ENCODE results near the gene KRT33A. TPM values are rescaled to one million over a fixed set of nuclear protein-coding genes. Genes with fewer than 3 reads are reported as not detected.

Gene KRT33A
- total RNA-seq, 1 experiment from 2014 or later: not detected

GRCh38 chr17:41392278-41392677, 41.6 kb upstream of the KRT33A start:
- no peak for TF ChIP-seq CTCF (conservative IDR thresholded peaks at IDR 0.05)
- H4K5ac ChIP-seq (ENCODE audit: insufficient read length, low read depth, low read length): no peak overlapping the region
- H3K27me3 ChIP-seq (ENCODE audit: insufficient read depth, low read length): no peaks in the 10 kb centered on the region
- no peaks in the 10 kb centered on the region for H3K79me2 ChIP-seq (ENCODE audit: insufficient read depth, low read length)
- H2AFZ ChIP-seq (ENCODE audit: low read length): no peak overlapping the region
- no peak overlapping the region for H3K4ac ChIP-seq (ENCODE audit: low read depth, low read length)
- no peaks in the 10 kb centered on the region for H3K9me3 ChIP-seq (ENCODE audit: control insufficient read depth, low read depth, low read length)
- no peaks in the 10 kb centered on the region for H3K27me3 Mint-ChIP-seq (ENCODE audit: low read depth)
- H3K23me2 ChIP-seq (ENCODE audit: insufficient read length, low read depth, low read length, poor library complexity, severe bottlenecking): no peaks in the 10 kb centered on the region
- no peaks in the 10 kb centered on the region for H3K79me1 ChIP-seq (ENCODE audit: insufficient read depth, low read depth, low read length, poor library complexity, severe bottlenecking)
- H3T11ph ChIP-seq (ENCODE audit: low read length): no peak overlapping the region
- H2BK20ac ChIP-seq (ENCODE audit: low read depth, low read length, poor library complexity, severe bottlenecking): no peak overlapping the region
- no peak overlapping the region for H3K14ac ChIP-seq (ENCODE audit: insufficient read depth, low read length)
- no peak overlapping the region for H3K23ac ChIP-seq (ENCODE audit: insufficient read length, low read depth, low read length)
- H3K36me3 Mint-ChIP-seq (ENCODE audit: insufficient read depth in 1 of 3, low read depth in 3 of 3): 0 out of 7 replicates have a peak, but pooled peaks cover 0 to 1% (median 0%) of the 10 kb centered on the region in 3 experiments
- H2BK120ac ChIP-seq (ENCODE audit: low read depth, low read length, poor library complexity, severe bottlenecking): no peak overlapping the region
- no peak overlapping the region for H3K4me2 ChIP-seq (ENCODE audit: insufficient read depth, insufficient read length, low read length)
- no peak overlapping the region for H4K91ac ChIP-seq (ENCODE audit: insufficient read length, low read depth, low read length)
- H2BK12ac ChIP-seq (ENCODE audit: insufficient read length, low read depth, low read length): no peak overlapping the region
- H3K4me1 Mint-ChIP-seq: peaks cover 0 to 6% of the 10 kb centered on the region in 2 experiments; a peak in 1 of 4 replicates
- no peak overlapping the region for H3K18ac ChIP-seq (ENCODE audit: insufficient read length, low read depth, low read length)
- H3K9me3 Mint-ChIP-seq: peaks cover 0 to 1% of the 10 kb centered on the region in 2 experiments; a peak in 3 of 5 replicates
- no peak overlapping the region for H2BK5ac ChIP-seq (ENCODE audit: insufficient read length, low read length)
- no peak overlapping the region for H2AK5ac ChIP-seq (ENCODE audit: insufficient read length, low read length)
- no peak overlapping the region for H3K27ac ChIP-seq (ENCODE audit: insufficient read length, low read depth, low read length)
- no peak overlapping the region for H4K8ac ChIP-seq (replicated peaks; ENCODE audit: insufficient read length, low read depth, low read length)
- H3K56ac ChIP-seq (ENCODE audit: insufficient read length, low read depth, low read length): no peak overlapping the region
- no peak for DNase-seq
- H3K9ac ChIP-seq (ENCODE audit: extremely low read depth, insufficient read length, low read length): no peak overlapping the region
- H3K4me3 Mint-ChIP-seq: no peak overlapping the region
- no peak overlapping the region for H3K27ac Mint-ChIP-seq
- no peaks in the 10 kb centered on the region for H3K4me1 ChIP-seq (ENCODE audit: insufficient read depth, low read length)
- H2BK15ac ChIP-seq (ENCODE audit: low read depth, low read length): no peak overlapping the region
- H4K20me1 ChIP-seq (ENCODE audit: control insufficient read depth, insufficient read depth, insufficient read length): no peaks in the 10 kb centered on the region
- WGBS (ENCODE audit: extremely low coverage, insufficient read length, low lambda C conversion rate): no CpG with 5 or more reads among the region's 1 CpG
